IPS-18c (cell line): Measurements from ENCODE around the gene DYNC2LI1.
A peak's percentile ranks its signal among the peaks of the same experiment; 100 is the strongest.

Source experiments
- H3K4me3 ChIP-seq: 2 replicates; pipeline ENCODE4 v1.7.0; 2013; ENCODE audit warnings: low read depth, mild to moderate bottlenecking, low read length, moderate library complexity; ENCODE audit not compliant: insufficient read depth
- H3K9me3 ChIP-seq: one replicate; pipeline ENCODE4 v1.6.1; 2013; ENCODE audit warnings: mild to moderate bottlenecking, low read length, moderate library complexity; ENCODE audit not compliant: control insufficient read depth, insufficient read depth

DYNC2LI1 gene

GRCh38 chr2:43752302-43752701, 21.5 kb upstream of the DYNC2LI1 start:
- no peak overlapping the region for H3K4me3 ChIP-seq
- H3K9me3 ChIP-seq: no peaks in the 10 kb centered on the region

GRCh38 chr2:43754180-43754579, 19.7 kb upstream of the DYNC2LI1 start:
- Histone ChIP-seq H3K4me3 (no peak overlapping the region), H3K9me3 (no peaks in the 10 kb centered on the region)

GRCh38 chr2:43758739-43759138, 15.1 kb upstream of the DYNC2LI1 start:
- Histone ChIP-seq H3K9me3 (no peaks in the 10 kb centered on the region), H3K4me3 (no peak overlapping the region)

- Histone ChIP-seq H3K9me3 (no peaks in the 10 kb centered on the region), H3K4me3 (no peak overlapping the region)
Observed at GRCh38 chr2:43759195-43759594, 14.6 kb upstream of the DYNC2LI1 start.

GRCh38 chr2:43762286-43762685, 11.6 kb upstream of the DYNC2LI1 start:
- no peaks in the 10 kb centered on the region for H3K9me3 ChIP-seq
- no peak overlapping the region for H3K4me3 ChIP-seq

- H3K9me3 ChIP-seq: no peaks in the 10 kb centered on the region
Observed at GRCh38 chr2:43763091-43763490, 10.7 kb upstream of the DYNC2LI1 start.

GRCh38 chr2:43764086-43764705, 9.6 kb upstream of the DYNC2LI1 start:
- H3K4me3 ChIP-seq: no peak overlapping the region
- peaks cover 2% of the 10 kb centered on the region for H3K9me3 ChIP-seq

More at GRCh38 chr2:43763091-43763490, 10.7 kb upstream of the DYNC2LI1 start:
- H3K4me3 ChIP-seq: no peak overlapping the region

GRCh38 chr2:43766006-43766405, 7.8 kb upstream of the DYNC2LI1 start:
- Histone ChIP-seq H3K9me3 (peaks cover 2% of the 10 kb centered on the region), H3K4me3 (no peak overlapping the region)

GRCh38 chr2:43774617-43775016, 778 bp downstream of the DYNC2LI1 start:
- H3K9me3 ChIP-seq: no peaks in the 10 kb centered on the region
- H3K4me3 ChIP-seq: peak overlapping the region; percentile 76

GRCh38 chr2:43776324-43776723, 2.5 kb downstream of the DYNC2LI1 start:
- Histone ChIP-seq H3K4me3 (no peak overlapping the region), H3K9me3 (no peaks in the 10 kb centered on the region)

GRCh38 chr2:43777306-43777926, 3.6 kb downstream of the DYNC2LI1 start:
- H3K9me3 ChIP-seq: no peaks in the 10 kb centered on the region
- no peak overlapping the region for H3K4me3 ChIP-seq

- Histone ChIP-seq H3K4me3 (no peak overlapping the region), H3K9me3 (no peaks in the 10 kb centered on the region)
Observed at GRCh38 chr2:43778233-43778632, 4.4 kb downstream of the DYNC2LI1 start.

GRCh38 chr2:43787895-43788294, 14.1 kb downstream of the DYNC2LI1 start:
- no peaks in the 10 kb centered on the region for H3K9me3 ChIP-seq

GRCh38 chr2:43788646-43789045, 14.8 kb downstream of the DYNC2LI1 start:
- no peaks in the 10 kb centered on the region for H3K9me3 ChIP-seq
- H3K4me3 ChIP-seq: no peak overlapping the region

More at GRCh38 chr2:43787895-43788294, 14.1 kb downstream of the DYNC2LI1 start:
- H3K4me3 ChIP-seq: no peak overlapping the region

- no peaks in the 10 kb centered on the region for H3K9me3 ChIP-seq
- no peak overlapping the region for H3K4me3 ChIP-seq
Observed at GRCh38 chr2:43790147-43790546, 16.3 kb downstream of the DYNC2LI1 start.

- Histone ChIP-seq H3K9me3 (no peaks in the 10 kb centered on the region), H3K4me3 (no peak overlapping the region)
Observed at GRCh38 chr2:43791035-43791765, 17.4 kb downstream of the DYNC2LI1 start.

GRCh38 chr2:43792653-43793052, 18.8 kb downstream of the DYNC2LI1 start:
- Histone ChIP-seq H3K9me3 (no peaks in the 10 kb centered on the region), H3K4me3 (no peak overlapping the region)

- Histone ChIP-seq H3K4me3 (no peak overlapping the region), H3K9me3 (no peaks in the 10 kb centered on the region)
Observed at GRCh38 chr2:43794956-43795355, 21.1 kb downstream of the DYNC2LI1 start.
